B cell (primary cell): ENCODE data around the gene POU5F1. TPM values are rescaled to one million over a fixed set of nuclear protein-coding genes. Genes with fewer than 3 reads are reported as not detected.

Experiments
- ATAC-seq: fragments of 200-7000 bp; cut with Tn5 transposase; one replicate; pipeline ENCODE4 v1.10.0; 2021; ENCODE audit warnings: low read depth, mild to moderate bottlenecking, moderate number of reproducible peaks, moderate library complexity
- CTCF ChIA-PET: fragments of 350-600 bp; sonication (Branson Sonifier 250); formaldehyde crosslinking; loops from one replicate; lab custom pipeline; 2021; ENCODE audit warnings: antibody characterized with exemption, inconsistent platforms; lab: Charles Lee
- POLR2A ChIA-PET: fragments of 350-600 bp; sonication (Branson Sonifier 250); formaldehyde crosslinking; loops from one replicate; lab custom pipeline; 2021; ENCODE audit warnings: antibody characterized with exemption; lab: Charles Lee
- DNase-seq: peaks from one replicate; pipeline ENCODE4 v3.0.0; 2013
- H2AFZ ChIP-seq: 2 replicates; pipeline ENCODE4 v1.6.1; 2012; ENCODE audit warnings: mild to moderate bottlenecking, low read depth, low read length; ENCODE audit not compliant: insufficient read depth, poor library complexity, severe bottlenecking
- H3K27ac ChIP-seq, 2 donors: 1 replicate in 1 of 2; 2 replicates in 1 of 2; pipeline ENCODE4 v1.5.1; 2012 to 2013; ENCODE audit warnings: low read length in 2 of 2, mild to moderate bottlenecking in 2 of 2, moderate library complexity in 1 of 2
- H3K27me3 ChIP-seq, 4 experiments: fragments of 200-600 bp in 1 of 4; sonication (generic) in 1 of 4; replicated peaks in 1 of 4; 1 replicate in 2 of 4; 2 replicates in 2 of 4; pipeline versions ENCODE4 v1.6.1 to v1.7.0; 2013 to 2016; ENCODE audit warnings: low read length in 3 of 4, mild to moderate bottlenecking in 2 of 4, mixed read lengths in 1 of 4, moderate library complexity in 1 of 4; ENCODE audit not compliant: insufficient read depth in 4 of 4, control insufficient read depth in 3 of 4; ENCODE audit errors: control extremely low read depth in 1 of 4
- H3K36me3 ChIP-seq, 2 experiments: replicated peaks in 1 of 2; 1 replicate in 1 of 2; 2 replicates in 1 of 2; pipeline versions ENCODE4 v1.6.1 to v1.7.1; 2013; ENCODE audit warnings: low read length in 1 of 2; ENCODE audit not compliant: insufficient read depth in 2 of 2, control insufficient read depth in 1 of 2; ENCODE audit errors: control extremely low read depth in 1 of 2, extremely low read depth in 1 of 2
- H3K4me1 ChIP-seq, 2 donors: fragments of 200-600 bp in 1 of 2; sonication (generic) in 1 of 2; 1 replicate in 1 of 2; 2 replicates in 1 of 2; pipeline versions ENCODE4 v1.5.1 to v1.6.1; 2013 to 2017; ENCODE audit warnings: low read length in 2 of 2; ENCODE audit not compliant: control insufficient read depth in 2 of 2, insufficient read depth in 2 of 2
- H3K4me2 ChIP-seq: replicated peaks from 2 replicates; pipeline ENCODE3; 2012; ENCODE audit warnings: mild to moderate bottlenecking, low read depth, low read length; ENCODE audit not compliant: poor library complexity, severe bottlenecking
- H3K4me3 ChIP-seq, 5 experiments: fragments of 200-600 bp in 1 of 5; sonication (generic) in 1 of 5; 1 replicate in 3 of 5; 2 replicates in 2 of 5; pipeline versions ENCODE4 v1.5.1 to v1.7.0; 2011 to 2016; ENCODE audit warnings: low read length in 4 of 5, mild to moderate bottlenecking in 4 of 5, low read depth in 2 of 5, control low read depth in 1 of 5, moderate library complexity in 1 of 5; ENCODE audit not compliant: insufficient read depth in 1 of 5; ENCODE audit errors: control extremely low read depth in 1 of 5, extremely low read depth in 1 of 5
- H3K79me2 ChIP-seq: fragments of 200-600 bp; sonication (generic); one replicate; pipeline ENCODE4 v1.6.0; 2016; ENCODE audit warnings: low read length; ENCODE audit not compliant: control insufficient read depth, insufficient read depth
- H3K9ac ChIP-seq: fragments of 200-600 bp; sonication (generic); 2 replicates; pipeline ENCODE4 v1.6.1; 2017; ENCODE audit warnings: mild to moderate bottlenecking, low read length, moderate library complexity
- H3K9me3 ChIP-seq, 3 donors: one replicate each; pipeline versions ENCODE4 v1.6.1 to v1.7.1; 2013; ENCODE audit warnings: low read length in 2 of 3; ENCODE audit not compliant: control insufficient read depth in 2 of 3, insufficient read depth in 1 of 3; ENCODE audit errors: control extremely low read depth in 1 of 3
- H4K20me1 ChIP-seq: 2 replicates; pipeline ENCODE4 v1.6.0; 2012; ENCODE audit warnings: mild to moderate bottlenecking, low read length; ENCODE audit not compliant: insufficient read depth, control insufficient read depth, poor library complexity, severe bottlenecking
- H3K27ac Mint-ChIP-seq: one replicate; pipeline ENCODE4 v1.8.0; 2021; ENCODE audit warnings: mixed read lengths
- H3K27me3 Mint-ChIP-seq: one replicate; pipeline ENCODE4 v1.8.0; 2021; ENCODE audit warnings: mixed read lengths
- H3K4me1 Mint-ChIP-seq: one replicate; pipeline ENCODE4 v1.8.0; 2021; ENCODE audit warnings: mixed read lengths
- H3K4me3 Mint-ChIP-seq: one replicate; pipeline ENCODE4 v1.8.0; 2021; ENCODE audit warnings: mixed read lengths
- H3K9me3 Mint-ChIP-seq: one replicate; pipeline ENCODE4 v1.8.0; 2022; ENCODE audit warnings: mixed read lengths; ENCODE audit not compliant: insufficient read depth
- CTCF ChIP-seq: fragments of 200-600 bp; IDR thresholded peaks from one replicate; pipeline ENCODE4 v1.8.0; 2022; ENCODE audit warnings: antibody characterized with exemption, mild to moderate bottlenecking
- EZH2 ChIP-seq: IDR thresholded peaks from 2 replicates; pipeline ENCODE4 v1.6.1; 2012; ENCODE audit warnings: borderline replicate concordance, low read depth, mild to moderate bottlenecking, moderate library complexity, low read length; ENCODE audit not compliant: insufficient read depth, poor library complexity, severe bottlenecking
- WGBS: methylation state at CpG from one replicate; pipeline ENCODE4 v1.1.5; 2013; ENCODE audit warnings: missing lambda C conversion rate; ENCODE audit not compliant: insufficient coverage; 5-methylcytosine and 5-hydroxymethylcytosine counted together
- intact Hi-C: fragments of 100-400 bp; cut with micrococcal nuclease; formaldehyde crosslinking; loops from one replicate; pipeline ENCODE4 v1.10.0; 2022
- polyA plus RNA-seq: library from polyadenylated mRNA; depleted of rRNA; stranded (reverse); fragments of >200 nt; gene quantifications from 2 replicates; pipeline ENCODE4 v1.2.3, GENCODE V29; 2012
- total RNA-seq, 2 donors: library from RNA; stranded (reverse); fragments of 120-200 nt in 1 of 2; gene quantifications; 1 replicate in 1 of 2; 2 replicates in 1 of 2; pipeline versions ENCODE4 v1.2.3 to v1.2.4, GENCODE V29; 2013 to 2022

The POU5F1 gene
- total and polyA plus RNA-seq, 2 donors (not counting 1 experiment from before 2014, with no cell fraction given) = 0.76 to 0.88 TPM

- WGBS = 93% methylated on average over 3 of the region's 3 CpGs
- ATAC-seq (no peak), DNase-seq (no peak)
- Mint-ChIP-seq H3K9me3 (no peaks in the 10 kb centered on the region), H3K27ac (no peak overlapping the region), H3K4me1 (peaks cover 9% of the 10 kb centered on the region), H3K27me3 (no peaks in the 10 kb centered on the region), H3K4me3 (no peak overlapping the region)
- Histone ChIP-seq H3K4me3 (no peak overlapping the region), H3K4me2 (no peak overlapping the region), H3K9ac (no peak overlapping the region), H3K27ac (no peak overlapping the region), H3K27me3 (no peaks in the 10 kb centered on the region), H3K36me3 (no peaks in the 10 kb centered on the region), H4K20me1 (no peaks in the 10 kb centered on the region), H3K4me1 (peaks cover 0 to 5% of the 10 kb centered on the region in 2 donors), H3K79me2 (no peaks in the 10 kb centered on the region), H2AFZ (no peak overlapping the region), H3K9me3 (no peaks in the 10 kb centered on the region)
- intact Hi-C loops = no loop called here
- CTCF ChIA-PET = no interaction called here
- POLR2A ChIA-PET = no interaction called here
- TF ChIP-seq CTCF (no peak), EZH2 (no peak)
Observed at GRCh38 chr6:31175971-31176370, 5.5 kb upstream of the POU5F1 start.

GRCh38 chr6:31174378-31174777 lies 3.9 kb upstream of the POU5F1 start:
- Histone ChIP-seq H3K4me3 (no peak overlapping the region), H2AFZ (no peak overlapping the region), H3K4me1 (no peaks in the 10 kb centered on the region), H3K9me3 (no peaks in the 10 kb centered on the region), H3K9ac (no peak overlapping the region), H3K4me2 (no peak overlapping the region), H4K20me1 (no peaks in the 10 kb centered on the region), H3K27ac (no peak overlapping the region), H3K36me3 (no peaks in the 10 kb centered on the region), H3K79me2 (no peaks in the 10 kb centered on the region), H3K27me3 (no peaks in the 10 kb centered on the region)
- WGBS = 93% methylated on average over 3 of the region's 5 CpGs
- Mint-ChIP-seq H3K4me1 (peaks cover 9% of the 10 kb centered on the region), H3K9me3 (no peaks in the 10 kb centered on the region), H3K27ac (no peak overlapping the region), H3K27me3 (no peaks in the 10 kb centered on the region), H3K4me3 (no peak overlapping the region)
- intact Hi-C loops = no loop called here
- TF ChIP-seq EZH2 (no peak), CTCF (no peak)
- no peak for ATAC-seq
- ChIA-PET CTCF (no interaction called here), POLR2A (no interaction called here)
- DNase-seq = no peak
